Measurements from ENCODE around the gene RAB40A. TPM values are rescaled to one million over a fixed set of nuclear protein-coding genes. Genes with fewer than 3 reads are reported as not detected.

The RAB40A gene
- 1 to 10 TPM; 1.3 to 8.9 (median 4.6) TPM for total RNA-seq

- H3K36me3 ChIP-seq: no peaks in the 10 kb centered on the region
- H3K4me1 ChIP-seq: no peaks in the 10 kb centered on the region
- H3K27ac ChIP-seq: no peak within 1 kb of the TSS
- 55 to 93% methylated on average over 2 of the region's 2 CpGs for WGBS, 2 donors (ENCODE audit: low coverage in 1 of 2)
- no peaks in the 10 kb centered on the region for H3K9me3 ChIP-seq
- H3K27me3 ChIP-seq: no peaks in the 10 kb centered on the region
- H3K4me3 ChIP-seq: no peak within 1 kb of the TSS
- TF ChIP-seq EP300 (IDR thresholded peaks at IDR 0.05) (no peak), POLR2A (IDR thresholded peaks at IDR 0.05) (no peak), CTCF (IDR thresholded peaks at IDR 0.05) (no peak), POLR2AphosphoS5 (IDR thresholded peaks at IDR 0.05) (no peak)
- no peak for ATAC-seq
Measured at GRCh38 chrX:103519389-103519788, at the start of gene RAB40A. Gene RAB40A (minus strand): TSS chrX:103519489. CDS start chrX:103500756, 18,733 bp downstream.

GRCh38 chrX:103565752-103566151 is 46.5 kb upstream of the RAB40A start:
- Histone ChIP-seq H3K4me3 (no peak overlapping the region), H3K9me3 (no peaks in the 10 kb centered on the region), H3K27ac (no peak overlapping the region), H3K4me1 (no peaks in the 10 kb centered on the region), H3K36me3 (no peaks in the 10 kb centered on the region), H3K27me3 (no peaks in the 10 kb centered on the region)
- no peak for TF ChIP-seq POLR2AphosphoS5 (IDR thresholded peaks at IDR 0.05)
- TF ChIP-seq POLR2A (IDR thresholded peaks at IDR 0.05): no peak
- no peak for TF ChIP-seq EP300 (IDR thresholded peaks at IDR 0.05)
- no peak for TF ChIP-seq CTCF (IDR thresholded peaks at IDR 0.05)
- WGBS, 2 donors (ENCODE audit: low coverage in 1 of 2): 32 to 40% methylated on average over 1 of the region's 1 CpG
- ATAC-seq: no peak

GRCh38 chrX:103565197-103565596 is 45.9 kb upstream of the RAB40A start:
- Histone ChIP-seq H3K9me3 (no peaks in the 10 kb centered on the region), H3K4me1 (no peaks in the 10 kb centered on the region), H3K4me3 (no peak overlapping the region), H3K27me3 (no peaks in the 10 kb centered on the region), H3K36me3 (no peaks in the 10 kb centered on the region), H3K27ac (no peak overlapping the region)
- 57 to 58% methylated on average over 3 to 4 of the region's 4 CpGs for WGBS, 2 donors (ENCODE audit: low coverage in 1 of 2)
- ATAC-seq: no peak
- TF ChIP-seq POLR2A (IDR thresholded peaks at IDR 0.05) (no peak), CTCF (IDR thresholded peaks at IDR 0.05) (no peak), EP300 (IDR thresholded peaks at IDR 0.05) (no peak), POLR2AphosphoS5 (IDR thresholded peaks at IDR 0.05) (no peak)

GRCh38 chrX:103562801-103563200 is 43.5 kb upstream of the RAB40A start:
- Histone ChIP-seq H3K27me3 (no peaks in the 10 kb centered on the region), H3K4me1 (no peaks in the 10 kb centered on the region), H3K27ac (no peak overlapping the region), H3K9me3 (no peaks in the 10 kb centered on the region), H3K36me3 (no peaks in the 10 kb centered on the region), H3K4me3 (no peak overlapping the region)
- ATAC-seq: no peak
- TF ChIP-seq POLR2A (IDR thresholded peaks at IDR 0.05) (no peak), POLR2AphosphoS5 (IDR thresholded peaks at IDR 0.05) (no peak), CTCF (IDR thresholded peaks at IDR 0.05) (no peak)
- 67% methylated on average over 1 of the region's 2 CpGs; no CpG with 5 or more reads in 1 of the 2 donors for whole genome bisulfite sequencing, 2 donors (ENCODE audit: low coverage in 1 of 2)

GRCh38 chrX:103560256-103560655 is 41.0 kb upstream of the RAB40A start:
- Histone ChIP-seq H3K4me1 (no peaks in the 10 kb centered on the region), H3K27me3 (no peaks in the 10 kb centered on the region), H3K9me3 (no peaks in the 10 kb centered on the region), H3K36me3 (no peaks in the 10 kb centered on the region), H3K27ac (no peak overlapping the region), H3K4me3 (no peak overlapping the region)
- ATAC-seq: no peak
- WGBS, 2 donors (ENCODE audit: low coverage in 1 of 2): 38 to 50% methylated on average over 1 of the region's 1 CpG
- no peak for TF ChIP-seq POLR2A (IDR thresholded peaks at IDR 0.05)
- TF ChIP-seq POLR2AphosphoS5 (IDR thresholded peaks at IDR 0.05): no peak
- TF ChIP-seq CTCF (IDR thresholded peaks at IDR 0.05): no peak
- TF ChIP-seq EP300 (IDR thresholded peaks at IDR 0.05): no peak

Data from gastroesophageal sphincter (tissue), 4 donors.